ENCODE data around the gene CXorf38. TPM values are rescaled to one million over a fixed set of nuclear protein-coding genes. Genes with fewer than 3 reads are reported as not detected.
"Not testable (repeated sequence)": the region's sequence is repeated elsewhere in the genome, so short reads cannot be mapped to it uniquely, and the experiment has no call there.

Gene CXorf38
- total and polyA plus RNA-seq, 2 donors (not counting 1 experiment from before 2014, with no cell fraction given): 12.4 to 14.7 TPM

DNA sequence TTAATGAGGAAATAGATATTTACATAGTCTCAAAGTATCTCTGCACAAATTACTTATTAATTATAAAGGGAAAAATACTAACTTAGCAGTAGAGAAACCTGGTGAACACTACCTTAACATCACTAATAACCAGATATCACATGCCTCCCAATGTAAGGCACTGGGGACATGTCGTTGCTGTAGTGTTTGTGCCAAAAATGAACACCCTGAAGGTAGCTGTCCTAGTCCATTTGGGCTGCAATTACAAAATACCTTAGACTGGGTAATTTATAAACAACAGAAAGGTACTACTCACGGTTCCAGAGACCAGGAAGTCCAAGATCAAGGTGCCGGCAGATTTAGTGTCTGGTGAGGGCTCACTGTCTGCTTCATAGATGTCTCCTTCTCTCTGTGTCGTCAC, 34.9 kb downstream of the CXorf38 start:
- Histone ChIP-seq H3K79me2 (ENCODE audit: control insufficient read depth, insufficient read depth, low read length) (no peaks in the 10 kb centered on the region), H3K4me2 (ENCODE audit: extremely low read depth, insufficient read depth, low read length) (no peak overlapping the region), H2AFZ (ENCODE audit: low read length) (no peak overlapping the region), H3K27ac (ENCODE audit: insufficient read depth, low read length) (no peak overlapping the region), H4K20me1 (ENCODE audit: control insufficient read depth, extremely low read depth, insufficient read depth, low read length) (no peaks in the 10 kb centered on the region), H3K4me1 (ENCODE audit: control insufficient read depth, extremely low read depth, insufficient read depth, low read length) (no peaks in the 10 kb centered on the region), H3K36me3 (ENCODE audit: control insufficient read depth, insufficient read depth, low read length) (no peaks in the 10 kb centered on the region), H3K4me3 (replicated peaks in 1 of 4; ENCODE audit: control extremely low read depth in 1 of 4, insufficient read depth in 1 of 4, low read depth in 3 of 4, low read length in 4 of 4) (no peak overlapping the region), H3K9me3 (ENCODE audit: control insufficient read depth, insufficient read depth, low read depth, low read length) (no peaks in the 10 kb centered on the region), H3K27me3 (ENCODE audit: control insufficient read depth, insufficient read depth, low read length) (no peaks in the 10 kb centered on the region), H3K9ac (ENCODE audit: insufficient read depth, low read length) (no peak overlapping the region)
- DNase-seq (ENCODE audit: low read depth in 2 of 2): no peak
- TF ChIP-seq, protein P1, sequence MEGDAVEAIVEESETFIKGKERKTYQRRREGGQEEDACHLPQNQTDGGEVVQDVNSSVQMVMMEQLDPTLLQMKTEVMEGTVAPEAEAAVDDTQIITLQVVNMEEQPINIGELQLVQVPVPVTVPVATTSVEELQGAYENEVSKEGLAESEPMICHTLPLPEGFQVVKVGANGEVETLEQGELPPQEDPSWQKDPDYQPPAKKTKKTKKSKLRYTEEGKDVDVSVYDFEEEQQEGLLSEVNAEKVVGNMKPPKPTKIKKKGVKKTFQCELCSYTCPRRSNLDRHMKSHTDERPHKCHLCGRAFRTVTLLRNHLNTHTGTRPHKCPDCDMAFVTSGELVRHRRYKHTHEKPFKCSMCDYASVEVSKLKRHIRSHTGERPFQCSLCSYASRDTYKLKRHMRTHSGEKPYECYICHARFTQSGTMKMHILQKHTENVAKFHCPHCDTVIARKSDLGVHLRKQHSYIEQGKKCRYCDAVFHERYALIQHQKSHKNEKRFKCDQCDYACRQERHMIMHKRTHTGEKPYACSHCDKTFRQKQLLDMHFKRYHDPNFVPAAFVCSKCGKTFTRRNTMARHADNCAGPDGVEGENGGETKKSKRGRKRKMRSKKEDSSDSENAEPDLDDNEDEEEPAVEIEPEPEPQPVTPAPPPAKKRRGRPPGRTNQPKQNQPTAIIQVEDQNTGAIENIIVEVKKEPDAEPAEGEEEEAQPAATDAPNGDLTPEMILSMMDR (conservative IDR thresholded peaks at IDR 0.05 in 1 of 2, IDR thresholded peaks at IDR 0.05 in 1 of 2; ENCODE audit: low read depth in 1 of 2, low read length in 2 of 2): no peak
- no peak for TF ChIP-seq EZH2 (IDR thresholded peaks at IDR 0.05; ENCODE audit: low read length, missing control alignments)

- Histone ChIP-seq H3K4me2 (ENCODE audit: extremely low read depth, insufficient read depth, low read length) (no peak overlapping the region), H3K27me3 (ENCODE audit: control insufficient read depth, insufficient read depth, low read length) (no peaks in the 10 kb centered on the region), H3K9ac (ENCODE audit: insufficient read depth, low read length) (no peak overlapping the region), H4K20me1 (ENCODE audit: control insufficient read depth, extremely low read depth, insufficient read depth, low read length) (no peaks in the 10 kb centered on the region), H2AFZ (ENCODE audit: low read length) (no peak overlapping the region), H3K4me1 (ENCODE audit: control insufficient read depth, extremely low read depth, insufficient read depth, low read length) (no peaks in the 10 kb centered on the region), H3K79me2 (ENCODE audit: control insufficient read depth, insufficient read depth, low read length) (no peaks in the 10 kb centered on the region), H3K36me3 (ENCODE audit: control insufficient read depth, insufficient read depth, low read length) (no peaks in the 10 kb centered on the region), H3K27ac (ENCODE audit: insufficient read depth, low read length) (no peak overlapping the region), H3K9me3 (ENCODE audit: control insufficient read depth, insufficient read depth, low read depth, low read length) (no peaks in the 10 kb centered on the region), H3K4me3 (replicated peaks in 1 of 4; ENCODE audit: control extremely low read depth in 1 of 4, insufficient read depth in 1 of 4, low read depth in 3 of 4, low read length in 4 of 4) (no peak overlapping the region)
- TF ChIP-seq, protein P1 (conservative IDR thresholded peaks at IDR 0.05 in 1 of 2, IDR thresholded peaks at IDR 0.05 in 1 of 2; ENCODE audit: low read depth in 1 of 2, low read length in 2 of 2): no peak
- TF ChIP-seq EZH2 (IDR thresholded peaks at IDR 0.05; ENCODE audit: low read length, missing control alignments): no peak
- DNase-seq (ENCODE audit: low read depth in 2 of 2): peak in 1 of 2 donors; percentile 60
These were observed 40.0 kb downstream of the CXorf38 start for GRCh38 chrX:40607381-40607780.

GRCh38 chrX:40603446-40603845, 43.9 kb downstream of the CXorf38 start:
- no peaks in the 10 kb centered on the region for H3K79me2 ChIP-seq (ENCODE audit: control insufficient read depth, insufficient read depth, low read length)
- H4K20me1 ChIP-seq (ENCODE audit: control insufficient read depth, extremely low read depth, insufficient read depth, low read length): no peaks in the 10 kb centered on the region
- no peak for DNase-seq (ENCODE audit: low read depth in 2 of 2)
- no peak overlapping the region for H3K9ac ChIP-seq (ENCODE audit: insufficient read depth, low read length)
- no peaks in the 10 kb centered on the region for H3K36me3 ChIP-seq (ENCODE audit: control insufficient read depth, insufficient read depth, low read length)
- no peak overlapping the region for H2AFZ ChIP-seq (ENCODE audit: low read length)
- no peaks in the 10 kb centered on the region for H3K9me3 ChIP-seq (ENCODE audit: control insufficient read depth, insufficient read depth, low read depth, low read length)
- no peak overlapping the region for H3K4me3 ChIP-seq (replicated peaks in 1 of 4; ENCODE audit: control extremely low read depth in 1 of 4, insufficient read depth in 1 of 4, low read depth in 3 of 4, low read length in 4 of 4)
- no peaks in the 10 kb centered on the region for H3K27me3 ChIP-seq (ENCODE audit: control insufficient read depth, insufficient read depth, low read length)
- no peaks in the 10 kb centered on the region for H3K4me1 ChIP-seq (ENCODE audit: control insufficient read depth, extremely low read depth, insufficient read depth, low read length)
- no peak overlapping the region for H3K27ac ChIP-seq (ENCODE audit: insufficient read depth, low read length)
- no peak for TF ChIP-seq EZH2 (IDR thresholded peaks at IDR 0.05; ENCODE audit: low read length, missing control alignments)
- TF ChIP-seq, protein P1 (conservative IDR thresholded peaks at IDR 0.05 in 1 of 2, IDR thresholded peaks at IDR 0.05 in 1 of 2; ENCODE audit: low read depth in 1 of 2, low read length in 2 of 2): no peak
- H3K4me2 ChIP-seq (ENCODE audit: extremely low read depth, insufficient read depth, low read length): no peak overlapping the region

GRCh38 chrX:40589616-40590321, 57.6 kb downstream of the CXorf38 start:
- DNase-seq (ENCODE audit: low read depth in 2 of 2); H3K4me2 ChIP-seq (ENCODE audit: extremely low read depth, insufficient read depth, low read length): not testable (repeated sequence)

GRCh38 chrX:40587623-40588022, 59.7 kb downstream of the CXorf38 start:
- H3K36me3 ChIP-seq (ENCODE audit: control insufficient read depth, insufficient read depth, low read length); DNase-seq (ENCODE audit: low read depth in 2 of 2); H3K9ac ChIP-seq (ENCODE audit: insufficient read depth, low read length); H4K20me1 ChIP-seq (ENCODE audit: control insufficient read depth, extremely low read depth, insufficient read depth, low read length); H3K27me3 ChIP-seq (ENCODE audit: control insufficient read depth, insufficient read depth, low read length); H2AFZ ChIP-seq (ENCODE audit: low read length); H3K4me2 ChIP-seq (ENCODE audit: extremely low read depth, insufficient read depth, low read length); H3K27ac ChIP-seq (ENCODE audit: insufficient read depth, low read length); H3K4me1 ChIP-seq (ENCODE audit: control insufficient read depth, extremely low read depth, insufficient read depth, low read length); H3K4me3 ChIP-seq (replicated peaks in 1 of 4; ENCODE audit: control extremely low read depth in 1 of 4, insufficient read depth in 1 of 4, low read depth in 3 of 4, low read length in 4 of 4); H3K9me3 ChIP-seq (ENCODE audit: control insufficient read depth, insufficient read depth, low read depth, low read length): not testable (repeated sequence)
- peaks cover 11% of the 10 kb centered on the region for H3K79me2 ChIP-seq (ENCODE audit: control insufficient read depth, insufficient read depth, low read length)

More at GRCh38 chrX:40589616-40590321, 57.6 kb downstream of the CXorf38 start:
- not testable (repeated sequence) for H3K9ac ChIP-seq (ENCODE audit: insufficient read depth, low read length); H3K4me3 ChIP-seq (replicated peaks in 1 of 4; ENCODE audit: control extremely low read depth in 1 of 4, insufficient read depth in 1 of 4, low read depth in 3 of 4, low read length in 4 of 4); H2AFZ ChIP-seq (ENCODE audit: low read length); H3K4me1 ChIP-seq (ENCODE audit: control insufficient read depth, extremely low read depth, insufficient read depth, low read length); H4K20me1 ChIP-seq (ENCODE audit: control insufficient read depth, extremely low read depth, insufficient read depth, low read length); H3K79me2 ChIP-seq (ENCODE audit: control insufficient read depth, insufficient read depth, low read length); H3K36me3 ChIP-seq (ENCODE audit: control insufficient read depth, insufficient read depth, low read length); H3K27me3 ChIP-seq (ENCODE audit: control insufficient read depth, insufficient read depth, low read length); H3K9me3 ChIP-seq (ENCODE audit: control insufficient read depth, insufficient read depth, low read depth, low read length); H3K27ac ChIP-seq (ENCODE audit: insufficient read depth, low read length)

Measured in fibroblast of lung (primary cell).